AG20443 (cell line): Measurements from ENCODE around the gene CXCR3.
"Not testable (repeated sequence)": the region's sequence is repeated elsewhere in the genome, so short reads cannot be mapped to it uniquely, and the experiment has no call there.

Experiments
- DNase-seq: peaks from one replicate; pipeline ENCODE4 v3.0.0; 2012; ENCODE audit warnings: low spot score, mixed read lengths

CXCR3 gene

GRCh38 chrX:71609095-71609750, 9.1 kb downstream of the CXCR3 start:
- DNase-seq: no peak

GRCh38 chrX:71607488-71607887, 10.8 kb downstream of the CXCR3 start:
- DNase-seq: no peak

GRCh38 chrX:71606536-71607216, 11.6 kb downstream of the CXCR3 start:
- DNase-seq: no peak

- no peak for DNase-seq
These were observed 13.3 kb downstream of the CXCR3 start for GRCh38 chrX:71604796-71605568.

GRCh38 chrX:71604141-71604540, 14.2 kb downstream of the CXCR3 start:
- DNase-seq: no peak

GRCh38 chrX:71603618-71604017, 14.7 kb downstream of the CXCR3 start:
- no peak for DNase-seq

GRCh38 chrX:71599965-71600364, 18.3 kb downstream of the CXCR3 start:
- no peak for DNase-seq

GRCh38 chrX:71593210-71593609, 25.1 kb downstream of the CXCR3 start:
- not testable (repeated sequence) for DNase-seq

GRCh38 chrX:71586929-71587328, 31.4 kb downstream of the CXCR3 start:
- no peak for DNase-seq

GRCh38 chrX:71581210-71581609, 37.1 kb downstream of the CXCR3 start:
- no peak for DNase-seq

- DNase-seq: no peak
These were observed 38.3 kb downstream of the CXCR3 start for GRCh38 chrX:71579990-71580380.

- no peak for DNase-seq
These were observed 38.9 kb downstream of the CXCR3 start for GRCh38 chrX:71579136-71579989.

- DNase-seq: no peak
These were observed 39.8 kb downstream of the CXCR3 start, which contains the start of gene GCNA for GRCh38 chrX:71578253-71579135. Gene GCNA (plus strand): TSS chrX:71578437. CDS start chrX:71580822, 2,385 bp downstream.

GRCh38 chrX:71577682-71578081, 40.6 kb downstream of the CXCR3 start:
- no peak for DNase-seq

GRCh38 chrX:71573590-71573989, 44.7 kb downstream of the CXCR3 start:
- DNase-seq: no peak

GRCh38 chrX:71571390-71571789, 46.9 kb downstream of the CXCR3 start:
- not testable (repeated sequence) for DNase-seq
